Endodermal cell (in vitro differentiated cells): Measurements from ENCODE around the gene POC1A. TPM values are rescaled to one million over a fixed set of nuclear protein-coding genes. Genes with fewer than 3 reads are reported as not detected.
"Not testable (repeated sequence)": the region's sequence is repeated elsewhere in the genome, so short reads cannot be mapped to it uniquely, and the experiment has no call there.

Source experiments
- DNase-seq: peaks from one replicate; pipeline ENCODE4 v3.0.0-alpha.2; 2017
- H3K27ac ChIP-seq: 2 replicates; pipeline ENCODE4 v1.5.1; 2013; ENCODE audit warnings: mild to moderate bottlenecking, low read depth, low read length, moderate library complexity
- H3K27me3 ChIP-seq: 2 replicates; pipeline ENCODE4 v1.6.1; 2013; ENCODE audit warnings: mild to moderate bottlenecking, low read length, moderate library complexity; ENCODE audit not compliant: insufficient read depth, control insufficient read depth, poor library complexity, severe bottlenecking
- H3K36me3 ChIP-seq: 2 replicates; pipeline ENCODE4 v1.7.0; 2013; ENCODE audit warnings: mild to moderate bottlenecking, low read length, moderate library complexity; ENCODE audit not compliant: control insufficient read depth, insufficient read depth
- H3K4me1 ChIP-seq: one replicate; pipeline ENCODE4 v1.7.0; 2013; ENCODE audit warnings: low read length; ENCODE audit not compliant: control insufficient read depth, insufficient read depth
- H3K4me3 ChIP-seq: 2 replicates; pipeline ENCODE4 v1.5.1; 2013; ENCODE audit warnings: mild to moderate bottlenecking, low read length, moderate library complexity
- H3K9ac ChIP-seq: 2 replicates; pipeline ENCODE4 v1.6.1; 2013; ENCODE audit warnings: mild to moderate bottlenecking, low read length, moderate library complexity; ENCODE audit not compliant: poor library complexity, severe bottlenecking; ENCODE audit errors: extremely low read depth
- H3K9me3 ChIP-seq: 2 replicates; pipeline ENCODE4 v1.6.1; 2013; ENCODE audit warnings: mild to moderate bottlenecking, low read length, moderate library complexity; ENCODE audit not compliant: control insufficient read depth
- H3K27ac Mint-ChIP-seq: 2 replicates; pipeline ENCODE4 v1.8.0; 2020; ENCODE audit warnings: mixed read lengths
- H3K27me3 Mint-ChIP-seq: 2 replicates; pipeline ENCODE4 v1.8.0; 2021; ENCODE audit warnings: mild to moderate bottlenecking, mixed read lengths; ENCODE audit not compliant: insufficient read depth
- H3K36me3 Mint-ChIP-seq: 2 replicates; pipeline ENCODE4 v1.8.0; 2020; ENCODE audit warnings: low read depth, mixed read lengths
- H3K4me1 Mint-ChIP-seq: 2 replicates; pipeline ENCODE4 v1.8.0; 2020; ENCODE audit warnings: mixed read lengths
- H3K4me3 Mint-ChIP-seq: 2 replicates; pipeline ENCODE4 v1.8.0; 2020; ENCODE audit warnings: mild to moderate bottlenecking, moderate library complexity, mixed read lengths
- H3K9me3 Mint-ChIP-seq: 2 replicates; pipeline ENCODE4 v1.8.0; 2020; ENCODE audit warnings: mild to moderate bottlenecking, mixed read lengths
- CTCF ChIP-seq: fragments of 200-600 bp; sonication (generic); conservative IDR thresholded peaks from 2 replicates; pipeline ENCODE4 v1.5.0; 2021; ENCODE audit warnings: antibody characterized with exemption, mild to moderate bottlenecking
- WGBS, 2 experiments: methylation state at CpG; one replicate each; pipeline versions ENCODE4 v1.1.5 to v1.1.7; 2013; ENCODE audit warnings: missing lambda C conversion rate in 2 of 2, mixed read lengths in 1 of 2; ENCODE audit not compliant: insufficient coverage in 1 of 2, insufficient read length in 1 of 2; 5-methylcytosine and 5-hydroxymethylcytosine counted together
- total RNA-seq, 2 donors: library from RNA; stranded (reverse); fragmentation: NEBNext Ultra II Directional in 1 of 2; extraction: Animal tissue kit (Norgen Biotek cat#: 25700) in 1 of 2; gene quantifications; 2 replicates in 1 of 2; 3 replicates in 1 of 2; pipeline ENCODE4 v1.2.1, GENCODE V29; 2021

POC1A gene
- total RNA-seq, 2 donors from 2014 or later = 19.7 to 24.0 TPM

DNA sequence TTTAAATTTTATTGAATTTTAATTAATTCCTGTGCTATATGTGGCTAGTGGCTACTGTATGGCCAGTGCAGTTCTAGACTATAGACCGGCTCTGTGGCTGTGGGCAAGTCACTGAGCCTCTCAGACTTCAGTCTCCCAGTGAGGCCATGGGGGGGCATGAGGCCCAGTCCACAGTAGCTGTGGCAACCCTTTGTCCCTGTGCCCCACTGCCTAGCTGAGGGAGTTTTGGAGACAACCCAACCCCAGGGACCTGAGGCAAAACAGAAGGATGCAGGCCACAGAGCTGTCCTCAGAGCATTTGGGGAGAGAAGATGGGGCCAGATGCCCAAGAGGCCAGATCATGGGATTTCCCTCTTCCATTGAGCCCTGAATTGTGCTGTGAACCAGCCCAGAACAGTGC, 18.9 kb upstream of the POC1A start:
- DNase-seq = no peak
- TF ChIP-seq CTCF = no peak
- peaks cover 6% of the 10 kb centered on the region for H3K4me1 Mint-ChIP-seq
- H3K9me3 Mint-ChIP-seq = no peaks in the 10 kb centered on the region
- Histone ChIP-seq H3K27ac (no peak overlapping the region), H3K4me1 (no peaks in the 10 kb centered on the region), H3K36me3 (no peaks in the 10 kb centered on the region), H3K9me3 (no peaks in the 10 kb centered on the region), H3K9ac (no peak overlapping the region), H3K4me3 (no peak overlapping the region), H3K27me3 (no peaks in the 10 kb centered on the region)
- H3K27ac Mint-ChIP-seq = no peak overlapping the region
- no peak overlapping the region for H3K4me3 Mint-ChIP-seq
- H3K27me3 Mint-ChIP-seq = no peaks in the 10 kb centered on the region
- H3K36me3 Mint-ChIP-seq = no peaks in the 10 kb centered on the region
- WGBS, 2 experiments = 89 to 100% methylated on average over 1 of the region's 1 CpG

DNA sequence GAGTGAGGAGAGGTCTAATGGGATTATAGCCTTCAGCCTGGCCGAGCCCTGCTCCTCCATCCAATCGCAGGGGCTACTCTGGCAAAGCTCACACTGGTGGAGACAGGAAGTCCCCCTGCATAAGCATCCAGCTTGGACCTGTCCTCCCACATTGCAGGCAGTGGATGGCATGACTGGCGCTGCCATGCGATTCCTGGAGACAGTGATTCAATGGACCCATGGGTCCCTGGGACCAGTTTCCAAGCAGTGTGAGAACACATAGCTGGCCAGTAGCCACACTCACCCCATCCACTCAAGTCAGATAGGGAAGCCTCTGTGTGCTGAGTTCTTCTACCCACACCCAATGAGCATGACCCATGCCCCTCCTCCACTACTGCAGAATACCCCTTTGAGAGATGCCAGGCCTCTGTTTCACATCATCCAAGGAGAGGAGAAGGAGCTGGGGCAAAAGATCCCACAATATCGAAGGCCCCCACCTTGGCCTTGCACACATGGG, 18.1 kb upstream of the POC1A start:
- H3K36me3 ChIP-seq = no peaks in the 10 kb centered on the region
- H3K4me1 ChIP-seq = no peaks in the 10 kb centered on the region
- H3K27ac ChIP-seq = no peak overlapping the region
- Mint-ChIP-seq H3K4me3 (no peak overlapping the region), H3K27me3 (no peaks in the 10 kb centered on the region), H3K27ac (no peak overlapping the region), H3K9me3 (no peaks in the 10 kb centered on the region), H3K4me1 (peaks cover 7% of the 10 kb centered on the region), H3K36me3 (no peaks in the 10 kb centered on the region)
- H3K9me3 ChIP-seq = no peaks in the 10 kb centered on the region
- TF ChIP-seq CTCF = no peak
- DNase-seq = no peak
- 93 to 100% methylated on average over 3 to 5 of the region's 5 CpGs for WGBS, 2 experiments
- no peak overlapping the region for H3K4me3 ChIP-seq
- H3K27me3 ChIP-seq = no peaks in the 10 kb centered on the region
- H3K9ac ChIP-seq = no peak overlapping the region

DNA sequence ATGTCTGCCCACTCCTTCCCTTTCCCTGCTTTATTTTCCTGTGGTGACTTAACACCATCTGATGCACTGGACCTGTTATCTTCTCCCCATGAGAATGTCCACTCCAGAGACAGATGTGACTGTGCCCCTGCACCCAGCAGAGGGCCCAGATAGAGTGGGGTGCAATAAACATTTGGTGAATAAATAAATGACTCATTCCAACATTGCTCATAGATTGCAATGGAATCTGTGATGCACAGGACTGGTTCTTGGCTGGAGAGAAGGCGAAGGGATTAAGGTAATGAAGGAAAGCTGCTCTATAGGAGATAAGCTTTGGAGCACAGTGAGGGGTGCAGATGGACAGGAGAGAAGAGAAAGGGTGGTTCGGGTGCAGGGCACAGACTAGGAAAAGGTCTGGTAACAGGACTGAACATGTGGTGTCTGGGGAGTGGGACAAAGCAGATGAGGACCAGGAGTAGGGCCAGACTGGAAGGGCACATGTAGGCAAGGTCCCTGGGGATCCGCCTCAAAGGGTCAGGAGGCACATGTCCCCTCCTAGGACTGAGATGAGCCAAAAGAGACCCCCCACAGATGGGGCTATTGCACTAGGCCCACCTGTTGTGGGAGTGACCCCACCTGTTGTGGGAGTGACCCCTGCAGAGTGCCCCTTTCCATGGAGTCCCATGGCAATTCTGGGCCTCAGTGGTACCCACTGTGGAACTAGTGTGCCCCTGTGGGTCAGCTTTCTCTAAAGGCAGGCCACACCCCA, 17.5 kb upstream of the POC1A start:
- no peak for DNase-seq
- no peaks in the 10 kb centered on the region for H3K27me3 ChIP-seq
- H3K4me3 ChIP-seq = no peak overlapping the region

GRCh38 chr3:52170217-52170616, 16.0 kb upstream of the POC1A start:
- DNase-seq, H3K36me3 ChIP-seq, H3K9ac ChIP-seq, H3K27me3 ChIP-seq, H3K4me3 Mint-ChIP-seq, H3K9me3 ChIP-seq, H3K27me3 Mint-ChIP-seq, H3K4me1 ChIP-seq, H3K9me3 Mint-ChIP-seq, H3K4me1 Mint-ChIP-seq, H3K4me3 ChIP-seq, H3K27ac Mint-ChIP-seq, H3K36me3 Mint-ChIP-seq, H3K27ac ChIP-seq: not testable (repeated sequence)
- 98 to 100% methylated on average over 2 to 3 of the region's 3 CpGs for WGBS, 2 experiments

More for the DNA sequence above, 17.5 kb upstream of the POC1A start:
- Mint-ChIP-seq H3K4me1 (peaks cover 8% of the 10 kb centered on the region), H3K4me3 (no peak overlapping the region), H3K36me3 (no peaks in the 10 kb centered on the region), H3K9me3 (no peaks in the 10 kb centered on the region), H3K27me3 (no peaks in the 10 kb centered on the region), H3K27ac (no peak overlapping the region)
- Histone ChIP-seq H3K4me1 (no peaks in the 10 kb centered on the region), H3K36me3 (no peaks in the 10 kb centered on the region), H3K27ac (no peak overlapping the region), H3K9me3 (no peaks in the 10 kb centered on the region), H3K9ac (no peak overlapping the region)
- 83 to 93% methylated on average over 2 to 3 of the region's 3 CpGs for WGBS, 2 experiments
- TF ChIP-seq CTCF = no peak
